Lower leg skin (tissue), 4 donors: ENCODE data around the gene PALM. TPM values are rescaled to one million over a fixed set of nuclear protein-coding genes. Genes with fewer than 3 reads are reported as not detected.

Experiments used
- DNase-seq, 2 donors: peaks; one replicate each; pipeline ENCODE4 v3.0.0-alpha.2; 2019; ENCODE audit warnings: low spot score in 2 of 2
- H3K4me3 ChIP-seq: fragments of 200-600 bp; sonication (generic); 2 replicates; pipeline ENCODE4 v1.5.1; 2017; ENCODE audit warnings: mild to moderate bottlenecking, low read depth; ENCODE audit not compliant: poor library complexity, severe bottlenecking
- POLR2A ChIP-seq, 2 donors: fragments of 450-650 bp; IDR thresholded peaks; one replicate each; pipeline ENCODE4 v1.6.1; 2016 to 2017; ENCODE audit warnings: antibody characterized with exemption in 2 of 2, mild to moderate bottlenecking in 1 of 2, moderate library complexity in 1 of 2
- WGBS, 2 donors: methylation state at CpG; one replicate each; pipeline ENCODE4 v1.1.5; 2018; 5-methylcytosine and 5-hydroxymethylcytosine counted together
- intact Hi-C: fragments of 100-400 bp; cut with DNase I; formaldehyde crosslinking; loops from one replicate; pipeline ENCODE4 v1.15.0; 2023; ENCODE audit warnings: low total_unique reads
- total RNA-seq, 4 donors: library from RNA; depleted of rRNA; stranded (reverse); fragments of >200 nt; gene quantifications; one replicate each; pipeline ENCODE4 v1.1.0, GENCODE V29; 2016
- TF ChIP-seq, protein P1 (sequence below), 3 donors: fragments of 450-650 bp; IDR thresholded peaks; one replicate each; pipeline ENCODE4 v1.5.1; 2016; ENCODE audit warnings: antibody characterized with exemption in 3 of 3, mild to moderate bottlenecking in 3 of 3, moderate library complexity in 2 of 3

PALM gene
- total RNA-seq, 4 donors from 2014 or later, result 25.1 to 92.3 (median 41.9) TPM

DNA sequence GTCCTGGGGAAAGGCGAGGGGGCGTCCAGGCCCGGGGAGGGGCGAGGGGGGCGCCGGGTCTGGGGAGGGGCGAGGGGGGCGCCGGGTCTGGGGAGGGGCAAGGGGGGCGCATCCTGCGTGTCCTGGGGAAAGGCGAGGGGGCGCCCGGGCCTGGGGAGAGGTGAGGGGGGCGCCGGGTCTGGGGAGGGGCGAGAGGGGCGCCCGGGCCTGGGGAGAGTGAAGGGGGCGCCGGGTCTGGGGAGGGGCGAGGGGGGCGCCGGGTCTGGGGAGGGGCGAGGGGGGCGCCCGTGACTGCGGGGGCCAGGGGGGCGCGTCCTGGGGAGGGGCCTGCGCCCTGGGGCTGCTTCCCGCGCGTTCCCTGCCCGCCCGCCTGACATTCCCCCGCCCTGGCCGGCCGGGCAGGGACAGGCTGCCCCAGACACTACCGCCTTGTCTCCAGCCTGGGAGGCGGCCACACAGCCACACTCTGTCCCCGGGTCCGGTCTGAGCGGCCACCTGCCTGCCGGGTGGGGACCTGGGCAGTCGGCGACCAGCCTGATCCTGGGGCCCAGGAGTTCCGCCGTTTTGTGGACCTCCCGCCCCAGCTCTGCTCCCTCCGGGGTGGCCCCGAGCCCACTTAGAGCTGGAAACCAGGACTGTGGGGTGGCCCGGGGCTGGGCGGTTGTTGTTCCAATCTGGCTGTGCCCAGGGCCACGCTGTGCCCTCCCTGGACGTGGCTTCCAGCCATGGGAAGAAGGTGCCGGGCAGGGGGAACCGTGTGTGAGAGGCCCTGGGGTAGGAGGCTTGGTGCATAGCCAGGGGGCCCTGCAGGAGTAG, 11.8 kb downstream of the PALM start:
- no peak overlapping the region for H3K4me3 ChIP-seq
- 45 to 65% methylated on average over 7 to 12 of the region's 58 CpGs for WGBS, 2 donors
- TF ChIP-seq, protein P1, sequence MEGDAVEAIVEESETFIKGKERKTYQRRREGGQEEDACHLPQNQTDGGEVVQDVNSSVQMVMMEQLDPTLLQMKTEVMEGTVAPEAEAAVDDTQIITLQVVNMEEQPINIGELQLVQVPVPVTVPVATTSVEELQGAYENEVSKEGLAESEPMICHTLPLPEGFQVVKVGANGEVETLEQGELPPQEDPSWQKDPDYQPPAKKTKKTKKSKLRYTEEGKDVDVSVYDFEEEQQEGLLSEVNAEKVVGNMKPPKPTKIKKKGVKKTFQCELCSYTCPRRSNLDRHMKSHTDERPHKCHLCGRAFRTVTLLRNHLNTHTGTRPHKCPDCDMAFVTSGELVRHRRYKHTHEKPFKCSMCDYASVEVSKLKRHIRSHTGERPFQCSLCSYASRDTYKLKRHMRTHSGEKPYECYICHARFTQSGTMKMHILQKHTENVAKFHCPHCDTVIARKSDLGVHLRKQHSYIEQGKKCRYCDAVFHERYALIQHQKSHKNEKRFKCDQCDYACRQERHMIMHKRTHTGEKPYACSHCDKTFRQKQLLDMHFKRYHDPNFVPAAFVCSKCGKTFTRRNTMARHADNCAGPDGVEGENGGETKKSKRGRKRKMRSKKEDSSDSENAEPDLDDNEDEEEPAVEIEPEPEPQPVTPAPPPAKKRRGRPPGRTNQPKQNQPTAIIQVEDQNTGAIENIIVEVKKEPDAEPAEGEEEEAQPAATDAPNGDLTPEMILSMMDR (IDR thresholded peaks at IDR 0.05), result no peak
- no peak for TF ChIP-seq POLR2A (IDR thresholded peaks at IDR 0.05)
- no peak for DNase-seq
- intact Hi-C loops, result no loop called here

DNA sequence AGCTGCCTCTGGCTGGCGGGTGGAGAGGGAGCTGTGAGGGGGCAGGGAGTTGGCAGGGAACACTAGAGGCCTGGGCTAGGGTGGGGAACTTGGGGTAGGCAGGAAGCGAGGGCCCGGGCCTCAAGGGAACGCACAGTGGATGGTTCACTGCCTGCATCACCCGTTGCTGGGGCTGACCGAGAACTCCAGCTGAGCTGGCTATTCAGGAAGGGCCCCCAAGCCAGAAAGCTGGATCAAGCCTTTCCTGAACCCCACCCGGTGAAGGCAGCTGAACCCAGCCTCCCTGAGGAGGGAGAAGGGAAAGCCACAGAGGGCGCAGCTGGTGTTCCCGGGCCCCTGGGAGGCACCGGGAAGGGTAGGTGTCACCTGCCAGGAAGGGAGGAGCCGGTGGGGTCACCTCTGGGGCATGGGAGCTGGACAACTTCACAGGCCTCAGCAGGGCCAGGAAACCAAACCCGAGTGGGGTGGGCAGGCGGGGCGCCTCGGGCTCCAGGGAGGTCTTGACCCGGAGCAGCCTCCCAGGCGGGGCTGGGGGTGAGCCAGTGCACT, 13.9 kb downstream of the PALM start:
- DNase-seq, result no peak
- H3K4me3 ChIP-seq, result no peak overlapping the region
- TF ChIP-seq POLR2A (IDR thresholded peaks at IDR 0.05), result no peak
- TF ChIP-seq, protein P1 (IDR thresholded peaks at IDR 0.05), result no peak
- intact Hi-C loops, result no loop called here
- 46 to 57% methylated on average over 15 to 17 of the region's 17 CpGs for WGBS, 2 donors

DNA sequence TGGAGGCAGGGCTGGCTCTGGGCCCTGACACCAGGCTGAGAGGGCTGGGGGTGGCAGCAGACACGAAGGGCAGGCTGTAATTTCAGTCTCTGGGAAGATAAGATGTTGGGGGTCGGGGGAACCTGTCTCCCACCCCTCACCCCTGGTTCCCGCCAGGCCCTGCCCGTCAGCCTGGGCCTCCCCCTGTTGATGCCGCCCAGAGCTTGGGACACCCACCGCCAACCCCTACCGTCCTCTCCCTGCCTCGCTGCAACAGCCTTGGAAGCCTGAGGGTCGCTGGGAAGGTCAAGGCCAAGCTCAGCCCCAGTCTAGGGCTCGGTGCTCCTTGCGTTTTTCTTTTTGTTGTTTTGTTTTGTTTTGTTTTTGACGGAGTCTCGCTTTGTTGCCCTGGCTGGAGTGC, 14.5 kb downstream of the PALM start:
- TF ChIP-seq, protein P1 (IDR thresholded peaks at IDR 0.05), result no peak
- no peak for TF ChIP-seq POLR2A (IDR thresholded peaks at IDR 0.05)
- 90 to 91% methylated on average over 13 of the region's 13 CpGs for WGBS, 2 donors
- H3K4me3 ChIP-seq, result no peak overlapping the region
- no peak for DNase-seq
- intact Hi-C loops, result no loop called here

DNA sequence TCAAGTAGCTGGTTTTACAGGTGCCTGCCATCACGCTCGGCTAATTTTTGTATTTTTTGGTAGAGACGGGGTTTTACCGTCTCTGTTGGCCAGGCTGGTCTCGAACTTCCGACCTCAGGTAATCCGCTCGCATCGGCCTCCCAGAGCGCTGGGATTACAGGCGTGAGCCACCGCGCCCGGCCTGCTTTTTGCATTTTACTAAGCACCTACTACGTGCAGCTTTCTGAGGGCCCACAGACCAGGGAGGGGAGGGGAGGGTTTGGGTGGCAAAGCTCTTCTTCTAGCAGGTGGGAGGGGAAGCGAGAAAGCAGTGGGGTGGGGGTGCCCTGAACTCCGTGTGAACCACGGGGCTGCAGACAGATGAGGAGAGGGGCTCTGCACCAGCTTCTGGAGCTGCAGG, 15.0 kb downstream of the PALM start:
- WGBS, 2 donors, result 95% methylated on average over 18 of the region's 18 CpGs
- no peak for DNase-seq
- intact Hi-C loops, result no loop called here
- no peak overlapping the region for H3K4me3 ChIP-seq
- TF ChIP-seq, protein P1 (IDR thresholded peaks at IDR 0.05), result no peak
- TF ChIP-seq POLR2A (IDR thresholded peaks at IDR 0.05), result no peak

DNA sequence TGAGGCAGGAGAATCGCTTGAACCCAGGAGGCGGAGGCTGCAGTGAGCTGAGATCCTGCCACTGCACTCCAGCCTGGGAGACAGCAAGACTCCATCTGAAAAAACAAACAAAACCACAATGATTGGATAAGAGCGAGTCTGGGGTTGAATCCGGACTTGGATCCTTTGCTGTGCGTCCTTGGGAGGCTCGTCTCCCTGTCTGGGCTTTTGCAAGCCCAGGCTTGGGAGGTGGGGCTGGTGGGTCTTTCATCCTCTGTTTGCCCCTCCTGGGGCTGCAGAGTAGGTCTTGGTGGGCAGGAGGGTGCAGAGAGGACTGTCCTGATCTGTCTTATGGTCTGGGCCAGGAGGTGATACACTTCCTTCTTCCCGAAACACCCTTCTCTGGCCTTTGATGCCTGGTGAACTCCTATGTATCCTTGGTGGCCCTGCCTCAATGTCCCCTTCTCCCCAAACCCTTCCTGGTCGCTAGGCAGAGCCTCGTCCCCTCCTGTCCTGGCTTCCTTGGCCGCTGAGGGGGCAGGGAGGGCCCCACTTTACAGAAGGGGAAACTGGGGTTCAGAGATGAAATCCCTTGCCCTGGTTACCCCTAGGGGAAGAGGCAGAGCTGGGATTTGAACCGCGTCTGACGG, 16.8 kb downstream of the PALM start:
- TF ChIP-seq, protein P1 (IDR thresholded peaks at IDR 0.05), result no peak
- no peak for TF ChIP-seq POLR2A (IDR thresholded peaks at IDR 0.05)
- H3K4me3 ChIP-seq, result no peak overlapping the region
- intact Hi-C loops, result no loop called here
- no peak for DNase-seq
- WGBS, 2 donors, result 85 to 92% methylated on average over 13 of the region's 13 CpGs
